HG02938 (cell line): ENCODE measurements around the gene ARL8A.
"Not testable (repeated sequence)": the region's sequence is repeated elsewhere in the genome, so short reads cannot be mapped to it uniquely, and the experiment has no call there.

Experiments
- ATAC-seq: cut with Tn5 transposase; IDR thresholded peaks from one replicate; pipeline ENCODE4 v1.9.1; 2021; ENCODE audit warnings: mild to moderate bottlenecking, moderate library complexity; ENCODE audit not compliant: unreplicated experiment

ARL8A gene

DNA sequence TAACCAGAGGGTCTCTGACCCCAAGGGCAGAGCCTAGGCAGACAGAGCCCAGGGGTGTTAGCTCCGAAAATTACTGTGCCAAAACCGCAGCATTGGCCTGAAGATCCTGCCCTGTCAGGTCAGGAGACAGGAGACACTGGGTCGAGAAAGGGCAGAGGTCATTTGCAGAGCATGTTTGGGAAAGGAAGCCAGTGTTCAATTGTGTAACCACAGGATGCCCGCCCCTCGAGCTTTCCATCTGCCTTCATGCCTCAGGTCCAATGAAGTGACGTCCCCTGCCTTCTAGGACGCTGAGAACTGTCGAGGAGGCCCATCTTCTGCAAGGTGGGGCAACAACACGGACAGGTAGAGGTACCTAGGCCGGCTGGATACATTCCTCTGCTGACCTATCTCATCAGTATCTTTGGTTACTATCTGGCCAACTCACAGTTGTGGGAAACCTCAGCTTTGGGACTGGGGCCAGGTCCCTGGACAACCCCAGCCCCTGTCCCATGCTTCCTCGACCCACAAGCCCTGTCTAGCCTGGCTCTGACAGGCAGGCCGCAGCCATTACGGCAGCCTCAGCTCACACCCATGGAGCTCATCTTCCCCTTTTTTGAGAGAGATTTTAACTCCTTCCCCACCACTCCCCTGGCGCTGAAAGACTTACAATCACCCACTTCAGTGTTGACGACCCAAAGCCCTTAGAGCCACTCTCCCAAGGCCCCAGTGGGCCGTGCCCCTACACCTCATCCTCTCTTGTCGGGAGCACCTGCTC, 1.3 kb downstream of the ARL8A start:
- ATAC-seq: peak; percentile 25

DNA sequence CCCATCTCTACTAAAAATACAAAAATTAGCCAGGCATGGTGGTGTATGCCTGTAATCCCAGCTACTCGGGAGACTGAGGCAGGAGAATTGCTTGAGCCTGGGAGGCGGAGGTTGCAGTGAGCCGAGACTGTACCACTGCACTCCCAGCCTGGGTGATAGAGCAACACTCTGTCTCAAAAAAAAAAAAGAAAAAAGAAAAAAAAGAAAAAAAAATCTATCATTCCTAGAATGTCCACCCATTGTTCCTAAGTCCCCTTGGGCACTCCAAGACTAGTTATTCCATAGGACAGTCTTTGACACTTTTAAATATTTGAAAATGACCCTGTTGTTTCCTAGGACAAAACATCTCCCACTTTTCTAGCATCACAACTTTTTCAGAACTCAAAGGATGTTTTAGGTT, 3.1 kb downstream of the ARL8A start:
- ATAC-seq: not testable (repeated sequence)

DNA sequence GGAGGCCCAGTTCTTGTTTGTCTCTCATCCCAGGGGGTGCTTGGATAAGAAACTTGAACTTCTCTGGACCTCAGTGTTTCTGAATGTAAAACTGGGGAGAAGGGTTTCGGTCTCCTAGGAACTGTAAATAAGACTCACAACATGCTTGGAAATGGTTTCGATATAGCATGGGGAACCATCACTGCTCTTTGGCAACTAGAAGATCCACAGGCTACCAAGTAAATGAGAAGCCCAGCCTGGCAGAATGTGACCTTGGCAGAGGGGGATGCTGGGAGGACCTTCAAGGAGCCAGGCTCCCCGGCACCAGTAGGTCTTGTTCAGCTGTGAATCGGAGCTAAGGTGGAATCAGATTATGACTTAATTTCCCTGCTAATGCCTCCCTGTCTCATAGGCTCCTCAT, 3.7 kb downstream of the ARL8A start:
- no peak for ATAC-seq

DNA sequence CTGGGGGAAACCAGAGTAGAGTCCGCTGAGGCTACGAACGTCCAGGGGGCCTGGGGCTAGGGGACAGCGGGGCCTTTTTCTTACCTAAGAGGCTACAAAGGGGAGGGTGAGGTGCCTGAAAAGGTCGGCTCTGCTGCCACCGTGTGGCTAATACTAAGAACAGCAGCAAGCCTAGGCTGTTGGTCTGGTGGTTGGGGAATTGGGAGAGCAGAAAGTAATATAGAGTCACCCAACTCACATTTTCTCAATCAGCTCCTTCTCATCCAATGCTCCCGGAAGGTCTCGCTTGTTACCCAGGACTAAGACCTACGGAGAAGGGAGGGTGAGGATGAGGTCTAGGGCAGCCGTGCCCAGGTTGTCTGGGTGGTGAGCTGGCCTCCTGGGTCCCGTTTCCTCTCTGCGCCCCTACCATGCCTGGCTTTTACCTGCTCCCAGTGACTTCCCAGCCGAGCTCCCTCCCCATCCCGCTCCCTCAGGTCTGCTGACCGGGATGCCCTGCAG, 9.3 kb downstream of the ARL8A start:
- no peak for ATAC-seq

DNA sequence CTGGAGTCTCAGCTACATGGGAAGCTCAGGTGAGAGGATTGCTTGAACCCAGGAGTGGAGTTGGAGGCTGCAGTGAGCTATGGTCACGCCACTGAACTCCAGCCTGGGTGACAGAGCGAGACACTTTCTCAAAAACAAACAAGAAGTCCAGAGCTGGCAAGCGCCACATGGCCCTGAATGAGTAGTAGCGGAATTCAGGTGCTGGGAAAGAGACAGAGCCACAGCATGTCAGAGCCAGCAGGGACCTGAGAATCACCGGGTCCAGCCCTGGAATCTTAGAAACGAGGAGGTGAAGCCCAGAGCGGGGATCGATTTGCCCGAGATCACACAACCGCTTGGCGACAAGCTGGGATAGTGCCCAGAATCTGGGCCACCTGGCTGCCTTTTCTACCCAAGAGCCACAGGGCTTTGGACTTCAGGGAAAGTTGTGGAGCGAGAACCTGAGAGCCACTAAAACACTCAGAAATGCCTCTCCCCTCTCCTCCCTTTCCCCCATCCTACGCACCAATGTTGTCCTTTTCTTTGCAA, 9.8 kb downstream of the ARL8A start:
- ATAC-seq: no peak

DNA sequence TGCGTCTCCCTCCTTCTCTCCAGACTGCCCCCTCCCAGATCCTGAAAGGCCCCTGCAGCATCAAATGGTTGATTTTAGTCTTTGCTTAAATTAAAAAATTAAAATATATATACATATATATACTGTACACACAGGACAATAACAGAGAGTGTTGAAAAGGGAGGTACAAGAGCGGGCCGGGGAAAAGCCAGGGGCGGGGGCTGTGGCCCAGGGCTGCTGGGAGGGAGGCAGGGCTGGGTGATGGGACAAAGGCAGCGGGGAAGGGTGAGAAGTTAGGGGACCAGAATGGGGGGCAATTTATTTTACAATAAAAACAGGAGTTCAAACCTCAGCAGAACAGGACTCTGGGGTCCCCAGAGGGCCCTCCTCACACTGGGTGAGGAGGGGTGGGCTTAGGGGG, 10.5 kb downstream of the ARL8A start:
- ATAC-seq: no peak

DNA sequence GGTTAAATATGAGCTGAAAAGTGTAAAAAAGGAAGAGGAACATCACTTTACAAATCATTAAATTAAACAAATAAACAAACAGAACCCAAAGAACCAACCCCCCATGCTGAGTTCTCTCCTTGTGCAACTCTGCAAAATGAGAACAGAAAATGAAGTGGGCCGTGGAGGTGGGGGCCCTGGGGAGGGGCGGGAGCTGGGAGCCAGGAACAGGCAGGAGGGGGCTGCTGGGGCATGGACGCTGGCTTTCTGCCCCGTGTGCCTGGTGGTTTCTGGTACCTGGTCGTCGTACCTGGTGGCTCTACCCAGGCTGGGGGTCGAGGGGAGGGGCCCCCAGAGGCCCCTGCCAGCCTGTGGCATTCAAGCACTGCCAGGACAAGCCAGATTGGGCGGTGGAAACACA, 11.0 kb downstream of the ARL8A start:
- no peak for ATAC-seq

DNA sequence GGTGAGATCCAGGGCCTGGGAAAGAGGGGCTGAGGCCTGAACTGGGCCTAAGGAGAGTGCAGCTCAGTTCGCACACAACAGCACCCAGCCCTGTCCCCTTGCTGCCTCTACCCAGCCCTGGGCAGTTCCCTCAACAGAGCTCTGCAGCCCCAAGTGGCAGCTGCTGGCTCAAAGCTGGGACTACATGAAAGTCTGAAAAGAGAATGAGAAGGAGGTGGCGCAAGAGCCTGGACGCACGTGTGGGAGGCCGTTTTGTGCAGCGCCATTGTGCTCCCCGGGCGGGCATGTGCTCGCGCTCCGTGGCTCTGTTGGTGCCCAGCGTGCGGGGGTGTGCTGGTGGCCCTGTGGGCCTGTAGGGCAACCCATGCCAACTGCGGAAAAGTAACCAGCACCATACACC, 11.5 kb downstream of the ARL8A start:
- no peak for ATAC-seq

DNA sequence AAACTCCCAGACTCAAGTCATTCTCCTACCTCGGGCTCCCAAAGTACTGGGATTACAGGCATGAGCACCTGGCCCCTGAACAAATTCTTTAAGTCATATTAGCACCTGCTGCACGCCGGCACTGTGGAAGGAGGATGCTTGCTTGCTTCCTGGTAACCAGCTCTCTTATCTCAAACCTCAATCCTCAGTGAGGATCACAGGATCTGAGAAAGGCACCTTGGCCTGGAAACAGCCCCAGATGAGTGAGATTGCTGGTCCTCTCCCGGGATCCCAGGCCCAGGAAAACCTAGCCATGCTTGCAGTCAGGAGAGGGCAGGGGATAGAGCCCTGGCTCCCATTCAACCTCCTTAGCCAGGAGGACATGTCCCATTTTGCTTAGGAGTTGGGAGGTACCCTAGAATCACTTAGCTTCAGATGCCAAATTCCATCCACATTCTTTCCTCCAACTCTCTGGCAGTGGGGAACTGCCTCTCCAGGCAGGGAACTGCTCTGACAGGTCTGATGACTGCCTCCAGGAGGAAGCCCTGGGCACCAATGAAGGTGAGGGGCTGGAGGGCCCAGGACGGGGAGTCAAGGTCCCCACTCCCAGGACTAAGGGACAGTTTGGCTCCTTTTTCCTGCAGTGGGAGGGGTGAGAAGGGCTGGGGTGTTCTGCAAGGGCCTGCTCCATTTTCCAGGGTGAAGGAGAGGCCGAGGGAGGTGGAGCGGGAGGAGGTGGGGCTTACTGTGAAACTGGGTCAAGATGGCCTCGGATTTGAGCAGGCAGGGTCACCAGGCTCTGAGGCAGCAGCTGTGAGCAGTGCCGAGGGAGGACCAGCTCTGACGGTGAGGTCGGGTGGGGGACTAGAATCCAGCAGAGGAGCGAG, 12.3 kb downstream of the ARL8A start:
- no peak for ATAC-seq

DNA sequence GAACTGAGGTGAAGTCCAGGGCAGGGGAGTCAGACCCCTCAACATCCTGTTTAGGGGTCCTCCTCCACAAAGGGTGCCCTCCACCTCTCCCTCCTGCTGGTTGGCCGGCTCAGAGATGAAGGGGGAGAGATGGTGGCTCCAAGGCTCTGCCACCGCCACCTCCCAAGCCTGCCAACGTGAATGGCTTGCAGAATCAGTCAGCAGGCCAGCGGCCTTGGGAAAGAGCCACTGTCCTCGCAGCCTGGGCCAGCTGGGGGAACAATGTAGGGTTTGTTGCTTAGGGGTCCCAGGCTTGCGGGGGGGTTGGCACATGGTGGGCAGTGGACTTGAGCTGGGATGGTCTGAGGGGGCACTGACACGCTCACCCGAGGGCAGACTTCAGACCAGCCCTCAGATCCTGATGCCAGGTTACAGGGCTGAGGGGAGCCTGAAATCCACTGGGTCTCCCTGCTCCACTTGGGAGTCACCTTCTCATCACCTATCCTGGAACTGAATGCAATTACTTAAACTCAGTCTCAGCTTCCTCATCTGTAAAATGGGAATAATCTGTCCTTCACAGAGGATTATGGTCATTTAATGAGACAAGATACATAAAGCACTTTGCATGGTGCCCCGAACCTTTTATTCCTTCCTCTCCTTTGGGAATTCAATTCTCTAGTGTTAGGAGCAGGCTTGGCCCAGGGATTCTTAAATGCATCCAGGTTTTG, 13.6 kb downstream of the ARL8A start:
- ATAC-seq: no peak

DNA sequence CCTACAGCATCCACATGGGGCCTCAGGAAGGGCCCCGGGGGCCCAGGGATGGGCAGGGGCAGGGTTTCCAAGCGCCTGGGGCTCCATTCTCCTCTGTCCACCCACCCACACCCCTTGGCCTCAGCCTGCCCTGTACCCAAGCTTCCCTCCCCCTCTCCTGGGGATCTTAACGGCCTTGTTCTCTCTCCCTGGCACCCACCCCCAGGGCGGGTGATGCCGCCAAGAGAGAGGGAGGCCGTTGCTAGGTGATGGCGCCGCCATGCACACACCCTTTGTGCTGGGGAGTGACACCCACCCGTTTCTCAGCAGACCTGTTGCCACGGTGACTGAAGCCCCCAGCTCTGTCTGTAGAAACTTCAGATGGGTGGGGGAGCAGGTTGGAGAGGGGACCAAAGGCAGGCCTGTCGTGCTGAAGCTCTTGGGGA, 14.2 kb downstream of the ARL8A start:
- no peak for ATAC-seq

DNA sequence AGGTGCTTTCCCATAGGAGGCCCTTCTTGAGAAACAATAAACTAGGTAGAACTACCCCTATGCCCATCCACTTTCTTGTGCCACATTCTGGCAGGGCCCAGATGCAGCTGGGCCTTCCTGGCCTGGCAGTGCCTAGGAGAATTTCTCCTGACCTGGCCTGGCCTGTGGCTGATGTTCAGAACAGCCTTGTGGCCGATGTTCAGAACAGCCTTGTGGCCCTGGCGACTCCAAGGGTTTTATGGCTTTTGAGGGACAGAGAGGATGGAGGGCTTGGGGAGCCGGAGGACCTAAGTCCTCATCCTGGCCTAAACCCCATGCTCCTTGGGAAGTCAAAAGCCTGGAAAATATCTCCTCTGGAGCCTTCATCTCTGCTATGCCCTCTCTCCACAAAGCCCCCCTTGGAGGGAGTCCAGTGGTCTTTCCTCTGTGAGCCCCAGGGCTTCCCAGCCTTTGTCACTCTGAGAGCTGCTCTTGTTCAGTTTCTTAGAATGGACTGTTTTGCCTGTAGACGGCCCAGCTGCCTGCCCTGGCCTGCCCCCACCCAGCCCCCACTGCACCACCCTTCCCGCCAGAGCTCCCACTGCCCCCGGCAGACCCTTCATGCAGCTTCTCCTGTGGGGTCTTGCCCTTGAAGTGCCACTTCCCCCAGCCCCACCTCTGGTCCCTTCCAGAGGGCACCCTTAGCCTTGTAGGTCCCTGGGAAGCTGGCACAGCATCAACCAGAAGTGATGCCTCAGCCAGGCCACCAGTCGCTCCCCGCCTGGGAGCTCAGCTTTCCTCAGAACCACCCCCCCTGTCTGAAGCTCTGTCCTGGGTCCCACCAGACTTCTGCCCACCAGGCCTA, 14.9 kb downstream of the ARL8A start:
- ATAC-seq: no peak

DNA sequence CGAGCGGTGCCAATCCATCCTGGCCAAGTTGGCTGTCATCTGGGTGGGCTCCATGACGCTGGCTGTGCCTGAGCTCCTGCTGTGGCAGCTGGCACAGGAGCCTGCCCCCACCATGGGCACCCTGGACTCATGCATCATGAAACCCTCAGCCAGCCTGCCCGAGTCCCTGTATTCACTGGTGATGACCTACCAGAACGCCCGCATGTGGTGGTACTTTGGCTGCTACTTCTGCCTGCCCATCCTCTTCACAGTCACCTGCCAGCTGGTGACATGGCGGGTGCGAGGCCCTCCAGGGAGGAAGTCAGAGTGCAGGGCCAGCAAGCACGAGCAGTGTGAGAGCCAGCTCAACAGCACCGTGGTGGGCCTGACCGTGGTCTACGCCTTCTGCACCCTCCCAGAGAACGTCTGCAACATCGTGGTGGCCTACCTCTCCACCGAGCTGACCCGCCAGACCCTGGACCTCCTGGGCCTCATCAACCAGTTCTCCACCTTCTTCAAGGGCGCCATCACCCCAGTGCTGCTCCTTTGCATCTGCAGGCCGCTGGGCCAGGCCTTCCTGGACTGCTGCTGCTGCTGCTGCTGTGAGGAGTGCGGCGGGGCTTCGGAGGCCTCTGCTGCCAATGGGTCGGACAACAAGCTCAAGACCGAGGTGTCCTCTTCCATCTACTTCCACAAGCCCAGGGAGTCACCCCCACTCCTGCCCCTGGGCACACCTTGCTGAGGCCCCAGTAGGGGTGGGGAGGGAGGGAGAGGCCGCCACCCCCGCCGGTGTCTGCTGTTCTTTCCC, 16.5 kb downstream of the ARL8A start:
- no peak for ATAC-seq

DNA sequence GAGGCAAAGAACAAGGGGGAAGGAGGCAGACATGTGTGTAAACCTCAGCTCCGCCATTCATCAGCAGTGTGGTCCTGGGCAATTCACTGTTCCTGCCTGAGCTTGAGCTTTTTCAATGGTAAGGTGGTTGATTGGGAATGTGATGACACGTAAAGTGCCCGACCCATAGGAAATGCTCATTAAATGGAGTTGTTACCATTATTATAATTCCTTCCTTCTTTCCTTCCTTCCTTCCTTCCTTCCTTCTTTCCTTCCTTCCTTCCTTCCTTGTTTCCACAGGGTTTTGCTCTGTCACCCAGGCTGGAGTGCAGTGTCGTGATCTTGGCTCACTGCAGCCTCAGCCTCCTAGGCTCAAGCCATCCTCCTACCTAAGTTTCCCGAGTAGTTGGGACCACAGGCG, 17.5 kb downstream of the ARL8A start:
- ATAC-seq: no peak

DNA sequence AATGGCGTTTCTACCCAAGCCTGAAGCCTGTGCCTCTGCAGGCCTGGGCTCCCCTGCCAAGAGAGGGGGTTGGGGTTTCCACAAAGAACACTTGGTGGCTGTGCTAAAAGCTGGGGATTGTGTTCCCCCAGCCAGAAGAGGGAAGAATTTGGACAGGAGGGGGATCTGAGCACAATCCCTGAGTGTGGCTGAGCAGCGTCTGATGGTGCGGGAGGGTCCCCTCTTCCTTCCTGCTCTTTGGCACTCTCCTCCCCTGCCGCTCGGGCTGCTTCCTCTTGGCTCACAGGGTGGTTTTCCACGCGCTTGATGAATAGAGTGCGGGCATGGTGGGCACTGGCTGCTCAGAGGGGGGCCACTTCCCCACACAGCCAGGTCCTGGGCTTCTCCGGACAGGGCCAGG, 18.1 kb downstream of the ARL8A start:
- ATAC-seq: no peak

DNA sequence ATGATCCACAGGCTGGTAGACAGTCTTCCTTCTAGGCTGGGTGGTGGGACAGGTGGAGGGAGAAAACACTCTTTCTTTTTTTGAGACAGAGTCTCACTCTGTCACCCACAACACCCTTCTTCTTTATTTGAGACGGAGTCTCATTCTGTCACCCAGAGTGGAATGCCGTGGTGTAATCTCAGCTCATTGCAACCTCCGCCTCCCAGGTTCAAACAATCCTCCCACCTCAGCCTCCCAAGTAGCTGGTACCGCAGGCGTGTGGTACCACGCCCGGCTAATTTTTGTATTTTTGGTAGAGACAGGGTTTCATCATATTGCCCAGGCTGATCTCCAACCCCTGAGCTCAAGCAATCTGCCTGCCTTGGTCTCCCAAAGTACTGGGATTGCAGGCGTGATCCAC, 18.9 kb downstream of the ARL8A start:
- ATAC-seq: no peak

DNA sequence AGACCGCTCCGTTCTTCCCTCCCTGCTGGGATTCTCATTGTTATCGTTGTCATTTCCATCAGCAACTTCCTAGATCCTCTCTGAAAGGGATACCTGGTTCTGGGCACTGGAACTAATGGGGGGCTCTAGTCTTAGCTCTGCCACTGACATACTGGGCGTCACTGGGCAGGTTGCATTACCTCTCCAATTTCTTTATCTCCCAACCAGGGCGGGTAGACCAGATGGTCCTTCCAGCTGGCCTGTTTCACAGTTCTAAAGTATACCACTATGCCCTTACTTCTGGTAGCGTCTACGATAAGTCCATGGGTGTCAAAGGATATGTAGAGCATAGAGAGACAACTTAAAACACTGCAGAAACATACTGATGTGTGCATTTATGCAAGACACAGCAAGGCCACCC, 20.4 kb downstream of the ARL8A start:
- ATAC-seq: no peak

DNA sequence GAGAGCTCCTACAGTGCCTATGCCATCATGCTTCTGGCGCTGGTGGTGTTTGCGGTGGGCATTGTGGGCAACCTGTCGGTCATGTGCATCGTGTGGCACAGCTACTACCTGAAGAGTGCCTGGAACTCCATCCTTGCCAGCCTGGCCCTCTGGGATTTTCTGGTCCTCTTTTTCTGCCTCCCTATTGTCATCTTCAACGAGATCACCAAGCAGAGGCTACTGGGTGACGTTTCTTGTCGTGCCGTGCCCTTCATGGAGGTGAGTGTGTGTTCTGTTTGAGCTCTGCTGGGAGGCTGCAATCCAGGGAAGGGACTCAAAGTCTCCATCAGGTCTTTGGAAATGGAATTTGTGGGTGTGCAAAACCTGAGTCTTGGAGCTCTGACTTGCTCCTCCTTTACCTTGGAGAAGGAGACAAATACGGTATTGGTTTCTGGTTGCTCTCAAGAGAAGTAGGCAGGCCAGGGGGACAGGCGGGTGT, 21.2 kb downstream of the ARL8A start:
- ATAC-seq: no peak

DNA sequence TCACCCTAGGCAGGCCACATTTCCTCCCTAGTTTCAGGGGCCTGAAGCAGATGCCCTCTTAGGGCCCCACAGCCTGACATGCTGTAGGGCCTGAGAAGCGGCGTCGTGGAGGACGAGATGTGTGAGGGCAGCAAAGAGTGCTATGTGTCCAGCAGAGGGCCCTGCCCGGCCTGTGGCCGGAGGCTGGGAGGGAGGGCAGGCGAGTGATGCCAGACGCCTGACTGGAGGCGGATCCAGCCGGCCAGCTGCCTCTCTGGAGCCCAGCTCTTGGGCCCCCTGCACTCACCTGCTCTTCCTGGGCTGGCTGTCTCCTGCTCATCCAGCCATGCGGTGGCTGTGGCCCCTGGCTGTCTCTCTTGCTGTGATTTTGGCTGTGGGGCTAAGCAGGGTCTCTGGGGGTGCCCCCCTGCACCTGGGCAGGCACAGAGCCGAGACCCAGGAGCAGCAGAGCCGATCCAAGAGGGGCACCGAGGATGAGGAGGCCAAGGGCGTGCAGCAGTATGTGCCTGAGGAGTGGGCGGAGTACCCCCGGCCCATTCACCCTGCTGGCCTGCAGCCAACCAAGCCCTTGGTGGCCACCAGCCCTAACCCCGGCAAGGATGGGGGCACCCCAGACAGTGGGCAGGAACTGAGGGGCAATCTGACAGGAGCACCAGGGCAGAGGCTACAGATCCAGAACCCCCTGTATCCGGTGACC, 21.8 kb downstream of the ARL8A start, which contains the start of gene GPR37L1:
Gene GPR37L1 (plus strand): TSS at position 279 of the 697 bp plus-strand sequence. CDS start 47 bp downstream, at position 326.
- ATAC-seq: no peak
